RWPE2 (cell line): Measurements from ENCODE around the gene MIPEP.

Experiments
- ATAC-seq: fragments of 200-7000 bp; cut with Tn5 transposase; 3 replicates; pipeline ENCODE4 v1.9.1; 2021; ENCODE audit warnings: low read depth
- DNase-seq: peaks from one replicate; pipeline ENCODE4 v3.0.0-alpha.2; 2020; ENCODE audit warnings: low spot score
- H3K27ac ChIP-seq: fragments of 450-650 bp; 2 replicates; pipeline ENCODE4 v1.5.1; 2017; ENCODE audit warnings: mild to moderate bottlenecking; ENCODE audit not compliant: poor library complexity, severe bottlenecking
- H3K27me3 ChIP-seq: fragments of 250-450 bp; sonication (Bioruptor Pico); 2 replicates; pipeline ENCODE4 v1.5.1; 2021; ENCODE audit warnings: mild to moderate bottlenecking, moderate library complexity; ENCODE audit not compliant: insufficient read depth, poor library complexity, severe bottlenecking
- H3K36me3 ChIP-seq: fragments of 250-450 bp; sonication (Bioruptor Pico); 2 replicates; pipeline ENCODE4 v1.5.1; 2020; ENCODE audit warnings: low read depth, mild to moderate bottlenecking, moderate library complexity
- H3K4me1 ChIP-seq: fragments of 250-450 bp; sonication (Bioruptor Pico); 2 replicates; pipeline ENCODE4 v1.5.1; 2021; ENCODE audit warnings: mild to moderate bottlenecking, moderate library complexity; ENCODE audit not compliant: insufficient read depth, poor library complexity, severe bottlenecking
- H3K4me3 ChIP-seq: fragments of 250-450 bp; sonication (Bioruptor Pico); 2 replicates; pipeline ENCODE4 v1.5.1; 2021; ENCODE audit warnings: mild to moderate bottlenecking, moderate library complexity; ENCODE audit not compliant: severe bottlenecking
- H3K9me3 ChIP-seq: fragments of 250-450 bp; sonication (Bioruptor Pico); 2 replicates; pipeline ENCODE4 v1.5.1; 2021; ENCODE audit warnings: mild to moderate bottlenecking, moderate library complexity; ENCODE audit not compliant: severe bottlenecking
- TF ChIP-seq, protein P1 (sequence below): fragments of 450-650 bp; IDR thresholded peaks from one replicate; pipeline ENCODE4 v1.5.1; 2017; ENCODE audit warnings: mild to moderate bottlenecking, moderate library complexity; ENCODE audit not compliant: poor library complexity, severe bottlenecking

MIPEP gene

DNA sequence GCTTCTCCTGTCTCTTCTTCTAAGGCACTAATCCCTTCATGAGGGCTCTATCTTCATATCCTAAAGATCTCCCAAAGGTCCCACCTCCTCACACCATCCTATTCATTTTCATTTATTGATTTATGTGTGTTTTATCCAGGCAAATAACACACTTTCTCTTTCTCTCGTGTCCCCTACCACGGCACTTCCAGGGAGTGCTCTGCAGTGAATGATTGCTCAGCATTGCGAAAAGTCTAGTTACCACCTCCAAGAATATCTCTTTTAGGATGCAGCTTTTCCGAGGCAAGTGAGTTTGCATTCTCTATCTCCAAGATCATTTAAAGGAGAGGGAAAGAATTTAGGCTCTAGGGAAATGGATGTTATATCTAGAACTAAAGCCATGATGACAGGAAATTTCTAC, 101.7 kb downstream of the MIPEP start:
- no peak for ATAC-seq
- no peak overlapping the region for H3K27ac ChIP-seq
- no peaks in the 10 kb centered on the region for H3K9me3 ChIP-seq

DNA sequence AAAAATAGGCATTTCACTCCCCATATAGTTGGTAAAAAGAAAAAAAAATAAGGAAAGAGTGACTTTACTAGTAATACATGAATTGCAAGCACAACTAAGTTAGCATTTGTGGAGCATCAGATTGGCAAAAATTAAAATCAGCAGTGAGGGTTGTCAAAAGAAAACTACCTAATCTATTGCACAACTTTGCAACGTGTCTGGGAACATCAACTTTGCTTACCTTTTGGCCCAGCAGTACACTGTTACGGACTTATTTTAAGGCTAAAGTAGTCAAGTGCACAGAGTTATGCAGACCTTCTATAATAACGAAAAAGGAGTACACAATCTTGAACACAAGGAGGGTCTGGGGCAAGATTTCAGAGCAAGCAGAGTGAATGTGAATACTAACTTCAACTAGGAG, 102.6 kb downstream of the MIPEP start:
- Histone ChIP-seq H3K36me3 (no peaks in the 10 kb centered on the region), H3K9me3 (no peaks in the 10 kb centered on the region), H3K4me3 (no peak overlapping the region), H3K4me1 (no peaks in the 10 kb centered on the region), H3K27me3 (no peaks in the 10 kb centered on the region), H3K27ac (no peak overlapping the region)
- ATAC-seq (no peak), DNase-seq (no peak)
- TF ChIP-seq, protein P1, sequence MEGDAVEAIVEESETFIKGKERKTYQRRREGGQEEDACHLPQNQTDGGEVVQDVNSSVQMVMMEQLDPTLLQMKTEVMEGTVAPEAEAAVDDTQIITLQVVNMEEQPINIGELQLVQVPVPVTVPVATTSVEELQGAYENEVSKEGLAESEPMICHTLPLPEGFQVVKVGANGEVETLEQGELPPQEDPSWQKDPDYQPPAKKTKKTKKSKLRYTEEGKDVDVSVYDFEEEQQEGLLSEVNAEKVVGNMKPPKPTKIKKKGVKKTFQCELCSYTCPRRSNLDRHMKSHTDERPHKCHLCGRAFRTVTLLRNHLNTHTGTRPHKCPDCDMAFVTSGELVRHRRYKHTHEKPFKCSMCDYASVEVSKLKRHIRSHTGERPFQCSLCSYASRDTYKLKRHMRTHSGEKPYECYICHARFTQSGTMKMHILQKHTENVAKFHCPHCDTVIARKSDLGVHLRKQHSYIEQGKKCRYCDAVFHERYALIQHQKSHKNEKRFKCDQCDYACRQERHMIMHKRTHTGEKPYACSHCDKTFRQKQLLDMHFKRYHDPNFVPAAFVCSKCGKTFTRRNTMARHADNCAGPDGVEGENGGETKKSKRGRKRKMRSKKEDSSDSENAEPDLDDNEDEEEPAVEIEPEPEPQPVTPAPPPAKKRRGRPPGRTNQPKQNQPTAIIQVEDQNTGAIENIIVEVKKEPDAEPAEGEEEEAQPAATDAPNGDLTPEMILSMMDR = no peak

More for the DNA sequence above, 101.7 kb downstream of the MIPEP start:
- no peaks in the 10 kb centered on the region for H3K4me1 ChIP-seq
- H3K36me3 ChIP-seq = no peaks in the 10 kb centered on the region
- DNase-seq = no peak
- H3K4me3 ChIP-seq = no peak overlapping the region
- TF ChIP-seq, protein P1 = no peak
- H3K27me3 ChIP-seq = no peaks in the 10 kb centered on the region

DNA sequence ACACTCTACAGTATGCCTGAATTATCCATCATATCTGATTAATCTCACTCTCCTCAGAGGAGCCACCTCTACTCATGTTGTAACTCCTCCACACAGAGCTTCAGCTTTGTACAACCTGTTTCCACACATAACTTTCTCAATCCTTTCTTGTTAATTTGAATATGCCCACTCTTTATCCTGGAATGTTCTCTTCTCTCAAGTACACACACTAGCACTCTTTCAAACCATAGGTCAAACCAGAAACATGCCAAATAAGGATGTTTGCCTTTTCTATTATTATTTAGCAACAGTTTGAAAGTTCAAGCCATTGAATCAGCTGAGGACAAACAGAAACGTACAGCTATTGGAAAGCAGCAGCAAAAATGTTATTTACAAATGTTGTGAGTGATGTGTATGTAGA, 110.3 kb downstream of the MIPEP start:
- ATAC-seq = no peak; the same call in 2 of the 3 replicates
- no peaks in the 10 kb centered on the region for H3K27me3 ChIP-seq
- H3K9me3 ChIP-seq = no peaks in the 10 kb centered on the region
- H3K36me3 ChIP-seq = no peaks in the 10 kb centered on the region
- TF ChIP-seq, protein P1 = no peak
- H3K4me3 ChIP-seq = no peak overlapping the region
- no peaks in the 10 kb centered on the region for H3K4me1 ChIP-seq
- no peak overlapping the region for H3K27ac ChIP-seq
- no peak for DNase-seq

DNA sequence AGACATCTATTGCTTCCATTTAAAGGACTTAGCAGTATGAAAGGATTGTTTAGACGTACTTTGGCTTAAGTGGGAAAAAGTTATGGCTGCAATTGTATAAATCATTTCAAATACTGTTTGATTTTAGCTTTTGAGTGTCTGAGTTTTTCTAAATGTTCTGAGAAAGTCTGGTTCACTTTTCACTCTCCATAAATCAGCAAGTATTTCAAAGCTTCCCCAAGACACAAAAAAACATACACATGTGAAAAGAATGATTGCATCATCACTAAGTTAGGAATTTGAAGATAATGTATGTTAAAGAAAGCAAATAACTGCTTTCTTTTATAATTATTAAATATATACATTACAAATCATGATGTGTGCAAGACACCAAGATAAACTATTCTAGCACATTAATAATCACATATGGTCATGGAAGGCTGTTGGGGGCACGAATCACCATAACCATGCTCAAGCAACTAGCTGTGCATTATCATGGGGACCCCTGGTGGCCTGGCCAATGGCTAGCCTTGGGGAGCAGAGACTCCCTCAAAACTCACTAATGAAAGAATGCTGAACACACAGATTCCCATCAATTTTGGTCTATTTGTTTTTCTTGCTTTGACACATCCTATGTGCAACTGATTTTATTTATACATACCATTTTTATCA, 111.1 kb downstream of the MIPEP start:
- Histone ChIP-seq H3K4me3 (no peak overlapping the region), H3K9me3 (no peaks in the 10 kb centered on the region), H3K27me3 (no peaks in the 10 kb centered on the region), H3K36me3 (no peaks in the 10 kb centered on the region), H3K27ac (no peak overlapping the region), H3K4me1 (no peaks in the 10 kb centered on the region)
- TF ChIP-seq, protein P1 = no peak
- no peak for DNase-seq
- no peak for ATAC-seq

DNA sequence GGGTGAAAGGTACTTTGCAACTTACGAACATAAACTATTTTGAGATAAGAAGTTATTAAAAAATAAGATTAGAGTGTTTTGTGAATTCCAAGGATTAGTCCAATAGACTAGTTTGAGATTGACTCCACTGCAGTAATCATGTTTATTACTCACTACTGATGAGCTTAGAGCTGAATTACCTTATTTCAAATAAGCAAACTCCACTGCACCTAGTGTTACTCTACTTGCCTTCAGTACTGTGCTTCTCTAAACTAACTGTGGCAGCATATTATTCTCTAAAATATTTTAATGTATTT, 111.7 kb downstream of the MIPEP start:
- no peaks in the 10 kb centered on the region for H3K9me3 ChIP-seq
- DNase-seq = no peak
- H3K4me3 ChIP-seq = no peak overlapping the region
- TF ChIP-seq, protein P1 = no peak
- H3K27ac ChIP-seq = no peak overlapping the region
- peaks cover under 1% of the 10 kb centered on the region for H3K4me1 ChIP-seq
- H3K36me3 ChIP-seq = no peaks in the 10 kb centered on the region
- H3K27me3 ChIP-seq = no peaks in the 10 kb centered on the region
- no peak for ATAC-seq
